ENCODE data around the gene DHX16. TPM values are rescaled to one million over a fixed set of nuclear protein-coding genes. Genes with fewer than 3 reads are reported as not detected.

Gene DHX16
- total and polyA plus RNA-seq, 9 of the 15 experiments (the other 6 are each of a cell fraction or from before 2014, with no cell fraction given) = 14.6 to 66.1 (median 47.5) TPM

DNA sequence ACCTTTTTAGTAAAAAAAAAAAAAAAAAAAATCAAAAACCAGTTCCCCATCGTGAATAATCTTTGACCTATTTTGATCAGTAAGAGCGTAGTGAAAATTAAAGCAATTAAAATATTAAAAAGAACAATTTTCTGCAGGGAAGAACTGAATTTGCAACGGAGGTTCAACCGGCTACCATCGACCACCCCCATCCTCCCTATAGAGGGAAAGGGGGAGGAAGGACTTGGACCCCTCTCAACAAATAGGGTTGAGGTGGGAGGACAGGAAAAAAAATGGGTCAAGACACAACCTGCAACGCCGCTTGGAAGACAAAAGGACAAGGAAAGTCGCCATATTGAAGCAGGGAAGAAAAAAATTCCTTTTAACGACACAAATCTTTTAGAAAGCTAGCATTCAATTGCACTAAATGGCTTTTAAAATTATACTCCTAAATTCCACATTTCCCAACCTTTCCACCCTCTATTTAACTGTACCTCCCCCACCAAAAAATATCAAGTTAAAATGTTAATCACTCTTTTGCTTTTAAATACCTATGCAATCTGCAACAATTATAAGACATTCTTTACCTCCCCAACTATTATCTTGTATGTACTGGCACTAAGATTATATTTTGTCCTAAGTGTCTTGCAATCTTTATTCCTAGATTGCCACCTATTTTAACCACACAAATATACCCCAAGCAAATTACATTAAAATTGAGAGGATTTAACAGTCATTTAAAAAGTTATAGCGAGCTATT is 57.4 kb downstream of the DHX16 start (continued):
- TF ChIP-seq ZNF347 (CRISPR knock-in tag; IDR thresholded peaks at IDR 0.05; ENCODE audit: low read depth) (peak; percentile 23), BCL6 (CRISPR knock-in tag; IDR thresholded peaks at IDR 0.05) (peak; percentile 9; the same call in 1 of the 2 replicates), TRIM28 (IDR thresholded peaks at IDR 0.05) (no peak), RNF219 (CRISPR knock-in tag; IDR thresholded peaks at IDR 0.05) (peak; percentile 78; the same call in 1 of the 2 replicates)

- peak overlapping the region; percentile 99 for H3K4me2 ChIP-seq (ENCODE audit: insufficient read depth, low read length)
- H2AFZ ChIP-seq (ENCODE audit: low read depth, low read length) = no peak overlapping the region
- H3K27ac ChIP-seq (ENCODE audit: extremely low read depth, low read depth, low read length) = peak overlapping the region; percentile 95
- ATAC-seq = peak; percentile 84
- peak; percentile 84 to 99 (median 90) for DNase-seq (ENCODE audit: extremely low read depth in 1 of 4, low spot score in 3 of 4)
- peak overlapping the region; percentile 68 for H3K4me3 ChIP-seq
- H3K9me1 ChIP-seq (ENCODE audit: control insufficient read depth, insufficient read depth, low read length) = no peaks in the 10 kb centered on the region
- H3K4me1 ChIP-seq (replicated peaks in 1 of 2; ENCODE audit: control insufficient read depth in 2 of 2, insufficient read depth in 2 of 2, low read length in 2 of 2) = peaks cover 4 to 26% of the 10 kb centered on the region in 2 experiments; a peak in 4 of 5 replicates
- under 1% methylated on average over 6 of the region's 6 CpGs for WGBS (ENCODE audit: insufficient coverage, low coverage, missing lambda C conversion rate)
- intact Hi-C loops (cut with micrococcal nuclease) (loop anchor here (2.0 to 5.0 kb wide), 2 partner anchors 58 to 212 kb away; partner anchors contain the start of gene DHX16), in situ Hi-C loops (cut with MboI) (no loop called here)
- BruUV-seq (replicated peaks) = no TSS peak
- no peaks in the 10 kb centered on the region for H3K9me3 ChIP-seq (replicated peaks; ENCODE audit: control insufficient read depth, insufficient read depth, low read depth, low read length)
- FAIRE-seq = peak; percentile 95
- ChIA-PET CTCF (ENCODE audit: low intra/inter-chr PET ratio) (no interaction called here), POLR2A (interaction anchor here (0.6 to 4.8 kb wide), 74 partner anchors 8 to 858 kb away, joined by 3 to 310 read pairs (median 5); partner anchors contain the start of genes ABCF1, ATAT1, C6orf136 and DHX16)
- peaks cover 8% of the 10 kb centered on the region; the same call in 1 of the 2 replicates for H4K20me1 ChIP-seq (replicated peaks; ENCODE audit: control insufficient read depth, insufficient read depth, low read length)
- H3K79me2 ChIP-seq (ENCODE audit: control insufficient read depth, insufficient read depth, low read length) = peaks cover 88% of the 10 kb centered on the region
- peaks cover 67% of the 10 kb centered on the region for H3K36me3 ChIP-seq (ENCODE audit: control insufficient read depth, insufficient read depth, low read length)
- H3K27me3 ChIP-seq (ENCODE audit: control insufficient read depth in 2 of 2, insufficient read depth in 2 of 2, low read length in 2 of 2) = no peaks in the 10 kb centered on the region
- H3K9ac ChIP-seq (ENCODE audit: insufficient read depth in 1 of 2, low read depth in 2 of 2, low read length in 2 of 2) = peak overlapping the region in 1 of 2 experiments; percentile 99; a peak in 2 of 4 replicates
- TF ChIP-seq TAF9B (IDR thresholded peaks at IDR 0.05; ENCODE audit: partially characterized antibody) = peak; percentile 77
- TF ChIP-seq CTBP1 (IDR thresholded peaks at IDR 0.05; ENCODE audit: borderline replicate concordance) = 0 out of 2 replicates have a peak, but pooled peaks have one; percentile 10
- 0 out of 2 replicates have a peak, but pooled peaks have one; percentile 8 for TF ChIP-seq MBD2 (IDR thresholded peaks at IDR 0.05; ENCODE audit: borderline replicate concordance, low read depth)
- TF ChIP-seq MYNN (IDR thresholded peaks at IDR 0.05) = peak; percentile 51; the same call in 1 of the 2 replicates
- TF ChIP-seq MYNN (CRISPR knock-in tag; IDR thresholded peaks at IDR 0.05) = no peak
- TF ChIP-seq CEBPB (tag; IDR thresholded peaks at IDR 0.05) = peak; percentile 93
- peak; percentile 91 for TF ChIP-seq JUND (IDR thresholded peaks at IDR 0.05; ENCODE audit: borderline replicate concordance, low read depth, low read length)
- TF ChIP-seq JUND (tag; IDR thresholded peaks at IDR 0.05; ENCODE audit: borderline replicate concordance, low read depth, low read length) = peak; percentile 91; the same call in 1 of the 3 replicates
- TF ChIP-seq TBL1XR1 (IDR thresholded peaks at IDR 0.05; ENCODE audit: low read length in 2 of 2) = peak in 1 of 2 experiments; percentile 58; a peak in 2 of 4 replicates
- peak; percentile 98 for TF ChIP-seq ATF7 (IDR thresholded peaks at IDR 0.05)
- TF ChIP-seq ZSCAN32 (CRISPR knock-in tag; IDR thresholded peaks at IDR 0.05) = peak; percentile 14; the same call in 1 of the 2 replicates
These were observed 58.0 kb downstream of the DHX16 start for GRCh38 chr6:30614843-30615218.

Measured in K562 (cell line).